Gastrocnemius medialis (tissue), 4 donors: ENCODE measurements around the gene IQSEC1. TPM values are rescaled to one million over a fixed set of nuclear protein-coding genes. Genes with fewer than 3 reads are reported as not detected.

Experiments used
- ATAC-seq, 2 donors: fragments of 150-250 bp; one replicate each; pipeline ENCODE4 v1.9.1; 2016
- DNase-seq, 2 donors: peaks; one replicate each; pipeline ENCODE4 v3.0.0-alpha.2; 2019
- H3K27ac ChIP-seq, 4 donors: fragments of 200-600 bp; sonication (generic); 1 replicate in 1 of 4; 2 replicates in 3 of 4; pipeline ENCODE4 v1.5.1; 2016 to 2018; ENCODE audit warnings: mild to moderate bottlenecking in 2 of 4, moderate library complexity in 1 of 4
- H3K27me3 ChIP-seq, 3 donors: fragments of 200-600 bp; sonication (generic) in 2 of 3; 1 replicate in 1 of 3; 2 replicates in 2 of 3; pipeline versions ENCODE4 v1.5.1 to v1.6.0; 2016 to 2019; ENCODE audit warnings: mild to moderate bottlenecking in 1 of 3, moderate library complexity in 1 of 3
- H3K36me3 ChIP-seq, 2 donors: fragments of 200-600 bp; sonication (generic) in 1 of 2; one replicate each; pipeline ENCODE4 v1.5.1; 2017 to 2018
- H3K4me1 ChIP-seq, 2 donors: fragments of 200-600 bp; sonication (generic) in 1 of 2; one replicate each; pipeline ENCODE4 v1.5.1; 2016 to 2017; ENCODE audit warnings: mild to moderate bottlenecking in 2 of 2
- H3K4me3 ChIP-seq, 4 donors: fragments of 200-600 bp; sonication (generic) in 3 of 4; 1 replicate in 1 of 4; 2 replicates in 3 of 4; pipeline ENCODE4 v1.5.1; 2016 to 2019; ENCODE audit warnings: mild to moderate bottlenecking in 2 of 4
- H3K9me3 ChIP-seq, 3 donors: fragments of 200-600 bp; sonication (generic) in 2 of 3; 1 replicate in 1 of 3; 2 replicates in 2 of 3; pipeline ENCODE4 v1.5.1; 2016 to 2019
- CTCF ChIP-seq, 5 experiments: fragments of 450-650 bp in 3 of 5; fragments of 200-600 bp in 2 of 5; sonication (generic) in 2 of 5; IDR thresholded peaks in 4 of 5; conservative IDR thresholded peaks in 1 of 5; 1 replicate in 4 of 5; 2 replicates in 1 of 5; pipeline ENCODE4 v1.5.1; 2016 to 2019; ENCODE audit warnings: antibody characterized with exemption in 5 of 5, mild to moderate bottlenecking in 3 of 5, moderate library complexity in 3 of 5
- POLR2A ChIP-seq, 2 donors: fragments of 450-650 bp; IDR thresholded peaks; one replicate each; pipeline ENCODE4 v1.6.1; 2017; ENCODE audit warnings: antibody characterized with exemption in 2 of 2, mild to moderate bottlenecking in 2 of 2, moderate library complexity in 2 of 2
- in situ Hi-C, 4 donors: fragments of 200-750 bp; cut with MboI; loops; one replicate each; pipeline versions ENCODE4 v1.15.0 to v1.8.0; 2017; ENCODE audit warnings: low sequenced_read_pairs in 4 of 4
- intact Hi-C: fragments of 100-400 bp; cut with DNase I; formaldehyde crosslinking; loops from one replicate; pipeline ENCODE4 v1.15.1; 2023; ENCODE audit warnings: low total_unique reads
- total RNA-seq, 4 donors: library from RNA; depleted of rRNA; stranded (reverse); fragments of >200 nt; gene quantifications; one replicate each; pipeline versions ENCODE4 v1.1.0 to v1.2.3, GENCODE V29; 2016

The IQSEC1 gene
- total RNA-seq, 4 donors from 2014 or later: 15.2 to 31.3 (median 28.0) TPM

- peak in 1 of 2 donors; percentile 22 for ATAC-seq
- H3K27me3 ChIP-seq: no peaks in the 10 kb centered on the region
- DNase-seq: no peak
- peaks cover 0 to 37% of the 10 kb centered on the region in 2 donors for H3K36me3 ChIP-seq
- no peak overlapping the region for H3K4me3 ChIP-seq
- intact Hi-C loops (no loop called here), in situ Hi-C loops (no loop called here)
- H3K4me1 ChIP-seq: peaks cover 17 to 23% of the 10 kb centered on the region in 2 donors
- H3K27ac ChIP-seq: peak overlapping the region; percentile 29 to 62 (median 55)
- H3K9me3 ChIP-seq: no peaks in the 10 kb centered on the region
- no peak for TF ChIP-seq CTCF (IDR thresholded peaks at IDR 0.05 in 4 of 5, conservative IDR thresholded peaks at IDR 0.05 in 1 of 5)
- no peak for TF ChIP-seq POLR2A (IDR thresholded peaks at IDR 0.05)
Measured at GRCh38 chr3:12905316-12906071, 167.7 kb downstream of the IQSEC1 start.

GRCh38 chr3:12904951-12905315, 168.3 kb downstream of the IQSEC1 start:
- Histone ChIP-seq H3K27me3 (no peaks in the 10 kb centered on the region), H3K4me3 (no peak overlapping the region), H3K9me3 (no peaks in the 10 kb centered on the region), H3K36me3 (peaks cover 0 to 38% of the 10 kb centered on the region in 2 donors), H3K27ac (peak overlapping the region; percentile 29 to 62 (median 55)), H3K4me1 (peaks cover 17 to 23% of the 10 kb centered on the region in 2 donors)
- DNase-seq (peak in 1 of 2 donors; percentile 42), ATAC-seq (peak; percentile 71 to 78)
- in situ Hi-C loops: no loop called here
- intact Hi-C loops: no loop called here
- no peak for TF ChIP-seq POLR2A (IDR thresholded peaks at IDR 0.05)
- TF ChIP-seq CTCF (IDR thresholded peaks at IDR 0.05 in 4 of 5, conservative IDR thresholded peaks at IDR 0.05 in 1 of 5): no peak

GRCh38 chr3:12903881-12904280, 169.3 kb downstream of the IQSEC1 start:
- peaks cover 0 to 37% of the 10 kb centered on the region in 2 donors for H3K36me3 ChIP-seq
- H3K4me3 ChIP-seq: no peak overlapping the region
- H3K4me1 ChIP-seq: peaks cover 17 to 23% of the 10 kb centered on the region in 2 donors
- no peaks in the 10 kb centered on the region for H3K27me3 ChIP-seq
- H3K27ac ChIP-seq: peak overlapping the region in 2 of 4 donors; percentile 30 to 52
- H3K9me3 ChIP-seq: no peaks in the 10 kb centered on the region
- TF ChIP-seq POLR2A (IDR thresholded peaks at IDR 0.05) (no peak), CTCF (IDR thresholded peaks at IDR 0.05 in 4 of 5, conservative IDR thresholded peaks at IDR 0.05 in 1 of 5) (no peak)
- intact Hi-C loops (no loop called here), in situ Hi-C loops (no loop called here)
- DNase-seq (no peak), ATAC-seq (no peak)

GRCh38 chr3:12903000-12903800, 170.0 kb downstream of the IQSEC1 start:
- in situ Hi-C loops: no loop called here
- Histone ChIP-seq H3K27ac (no peak overlapping the region), H3K4me1 (peaks cover 17 to 23% of the 10 kb centered on the region in 2 donors), H3K4me3 (no peak overlapping the region), H3K9me3 (no peaks in the 10 kb centered on the region), H3K36me3 (peaks cover 0 to 30% of the 10 kb centered on the region in 2 donors), H3K27me3 (no peaks in the 10 kb centered on the region)
- ATAC-seq (no peak), DNase-seq (no peak)
- no peak for TF ChIP-seq POLR2A (IDR thresholded peaks at IDR 0.05)
- no peak for TF ChIP-seq CTCF (IDR thresholded peaks at IDR 0.05 in 4 of 5, conservative IDR thresholded peaks at IDR 0.05 in 1 of 5)
- intact Hi-C loops: no loop called here
